Left ventricle myocardium superior (tissue), 1 donor: Measurements from ENCODE around the gene CTBP2. TPM values are rescaled to one million over a fixed set of nuclear protein-coding genes. Genes with fewer than 3 reads are reported as not detected.

ENCODE experiments used
- ATAC-seq: fragments of 200-7000 bp; cut with Tn5 transposase; one replicate; pipeline ENCODE4 v1.9.1; 2020; ENCODE audit warnings: mild to moderate bottlenecking, moderate library complexity
- DNase-seq: peaks from one replicate; pipeline ENCODE4 v3.0.0-alpha.2; 2020
- intact Hi-C: fragments of 100-400 bp; cut with micrococcal nuclease; formaldehyde crosslinking; loops from one replicate; pipeline ENCODE4 v1.11.0; 2022
- total RNA-seq: library from RNA; stranded (reverse); fragmentation: NEBNext Ultra II Directional; extraction: Animal tissue kit (Norgen Biotek cat#: 25700); gene quantifications from one replicate; pipeline ENCODE4 v1.2.1, GENCODE V29; 2021
- donor health status: DM: no; HTN: yes; CAD: no; lungs with severe emphysema.

The CTBP2 gene
- total RNA-seq, 1 donor from 2014 or later, result 29.3 TPM

DNA sequence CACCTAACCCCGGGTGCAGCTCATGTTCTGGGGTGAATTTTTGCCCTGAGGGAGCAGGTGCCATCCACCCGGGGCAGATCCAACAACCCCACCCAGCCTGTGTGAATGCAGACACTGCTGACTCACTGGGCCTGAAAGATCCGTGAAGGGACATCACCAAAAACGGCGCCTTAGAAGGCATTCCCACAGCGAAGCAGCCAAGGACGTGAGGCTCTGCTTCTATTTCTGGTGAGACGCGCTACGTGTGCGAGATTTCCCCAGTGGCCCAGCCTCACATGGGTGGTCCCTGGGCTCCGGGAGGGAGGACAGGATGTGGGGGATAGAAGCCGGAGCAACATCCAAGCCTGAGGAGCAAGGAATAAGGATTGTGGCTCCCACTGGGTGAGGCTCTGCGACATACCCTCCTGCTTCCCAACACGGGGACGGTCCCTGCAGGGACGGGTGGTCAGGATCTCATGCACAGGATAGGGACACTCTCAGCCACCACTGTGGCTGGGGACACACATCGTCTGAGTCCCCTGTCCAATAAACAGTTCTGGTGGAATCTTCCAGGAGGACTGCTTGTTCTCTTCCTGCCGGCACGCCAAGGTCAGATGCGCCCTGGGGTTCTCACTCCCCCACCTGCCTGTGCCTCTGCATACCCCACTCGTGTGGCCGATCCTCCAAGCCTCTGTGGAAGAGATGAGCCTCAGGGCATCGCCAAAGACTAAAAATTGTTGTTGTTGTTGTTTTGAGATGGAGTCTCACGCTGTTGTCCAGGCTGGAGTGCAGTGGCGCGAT lies 148.2 kb downstream of the CTBP2 start:
- DNase-seq (no peak), ATAC-seq (peak; percentile 51)
- intact Hi-C loops, result no loop called here

DNA sequence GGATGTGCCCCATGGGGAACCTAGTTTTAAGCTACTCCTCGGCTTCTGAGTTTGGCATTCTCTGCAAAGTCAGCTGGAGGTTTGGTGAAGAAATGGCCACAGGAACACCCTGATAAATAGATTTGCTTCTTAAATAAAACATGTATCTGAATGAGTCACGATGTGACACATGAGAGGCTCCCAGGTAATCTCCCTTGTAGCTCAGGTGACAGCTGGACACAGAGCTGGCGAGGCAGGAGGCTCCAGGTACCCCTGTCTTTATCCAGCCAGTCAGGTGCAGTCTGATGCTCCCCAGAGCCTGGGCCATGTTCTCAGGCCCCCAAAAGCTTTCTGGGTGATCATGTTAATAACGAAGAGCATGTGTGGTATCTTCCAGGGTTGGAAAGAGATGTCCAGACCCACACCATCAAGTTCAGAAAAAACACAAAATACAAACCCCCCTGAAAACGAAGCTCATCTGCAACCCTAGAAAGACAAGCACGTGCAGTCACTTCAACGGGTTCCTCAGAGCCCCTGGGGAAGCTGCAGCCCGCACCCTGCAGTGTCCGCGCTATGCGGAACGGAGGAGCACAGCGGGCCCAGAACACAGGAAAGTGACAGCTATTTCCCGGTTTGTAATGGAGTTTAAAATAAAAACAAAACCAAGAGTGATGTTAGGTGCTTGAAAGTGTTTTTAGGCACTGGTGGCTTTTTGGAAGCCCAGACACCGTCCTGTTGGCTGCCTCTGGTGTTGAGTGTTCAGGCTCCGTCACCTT lies 149.0 kb downstream of the CTBP2 start:
- no peak for DNase-seq
- intact Hi-C loops, result no loop called here
- no peak for ATAC-seq

DNA sequence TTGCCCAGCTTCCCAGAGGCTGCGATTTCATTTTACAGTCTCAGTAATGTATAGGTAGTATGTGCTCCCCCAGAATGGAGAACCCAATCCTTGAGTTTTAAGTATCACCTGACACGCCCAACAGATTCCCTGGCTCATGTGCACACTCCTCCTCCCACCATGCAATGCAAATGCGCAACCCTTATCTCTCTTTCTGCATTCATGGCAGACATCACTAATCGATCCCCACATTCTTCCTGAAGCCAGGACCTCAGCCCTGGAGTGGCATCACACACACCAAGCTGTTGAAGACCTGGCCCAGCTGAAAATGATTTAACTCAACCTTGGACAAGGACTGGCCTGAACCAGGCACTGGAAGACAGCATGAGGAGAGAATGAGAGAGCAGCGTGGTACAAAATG lies 150.0 kb downstream of the CTBP2 start:
- peak; percentile 12 for ATAC-seq
- intact Hi-C loops, result no loop called here
- DNase-seq, result no peak

- intact Hi-C loops, result no loop called here
- no peak for DNase-seq
Measured at GRCh38 chr10:125009661-125010161, 150.7 kb downstream of the CTBP2 start.

DNA sequence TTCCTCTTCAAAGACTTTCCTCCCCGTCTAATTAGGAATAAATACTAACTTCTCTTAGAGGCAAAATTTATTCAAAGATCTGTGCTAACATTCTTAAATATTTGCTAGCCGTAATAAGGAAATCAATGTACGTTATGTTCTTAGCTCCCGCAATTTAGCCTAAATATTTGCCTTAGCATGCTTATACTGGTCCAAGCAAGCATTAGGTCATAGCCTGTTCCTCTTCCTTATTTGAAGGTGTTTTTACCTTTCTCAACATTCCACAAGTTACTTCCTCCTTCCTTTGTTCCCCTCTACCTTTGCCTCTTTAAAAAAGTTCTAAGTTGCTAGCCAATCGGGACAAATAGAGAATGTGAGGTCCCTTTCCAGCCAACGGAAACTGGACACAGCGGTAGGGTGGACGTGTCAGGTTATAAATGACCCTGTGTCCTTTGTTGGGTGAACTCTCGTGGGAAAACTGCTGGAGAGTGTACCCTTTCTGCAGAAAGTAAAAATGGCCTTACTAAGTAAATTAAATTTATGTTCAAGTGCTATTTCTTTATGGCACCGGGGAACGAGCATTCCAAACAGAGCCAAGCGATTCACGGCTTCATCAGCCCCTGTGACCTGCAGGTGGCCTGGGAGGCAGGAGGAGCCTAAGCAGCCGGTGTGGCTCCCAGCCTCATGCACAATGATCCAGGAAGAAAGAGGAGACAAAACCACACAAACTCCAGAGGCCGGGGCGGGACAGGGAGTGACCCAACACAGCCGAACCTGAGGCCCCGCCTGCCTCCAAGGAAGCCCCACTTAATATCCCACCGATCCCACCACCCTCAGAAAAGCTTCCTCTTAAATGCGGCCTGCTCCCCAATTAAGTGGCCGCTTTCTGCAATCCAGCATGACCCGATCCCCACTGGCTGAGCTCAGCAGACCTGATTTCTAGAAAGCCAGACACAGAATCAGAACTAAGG lies 151.4 kb downstream of the CTBP2 start:
- ATAC-seq (no peak), DNase-seq (no peak)
- intact Hi-C loops, result no loop called here

More at GRCh38 chr10:125009661-125010161, 150.7 kb downstream of the CTBP2 start:
- ATAC-seq, result no peak

DNA sequence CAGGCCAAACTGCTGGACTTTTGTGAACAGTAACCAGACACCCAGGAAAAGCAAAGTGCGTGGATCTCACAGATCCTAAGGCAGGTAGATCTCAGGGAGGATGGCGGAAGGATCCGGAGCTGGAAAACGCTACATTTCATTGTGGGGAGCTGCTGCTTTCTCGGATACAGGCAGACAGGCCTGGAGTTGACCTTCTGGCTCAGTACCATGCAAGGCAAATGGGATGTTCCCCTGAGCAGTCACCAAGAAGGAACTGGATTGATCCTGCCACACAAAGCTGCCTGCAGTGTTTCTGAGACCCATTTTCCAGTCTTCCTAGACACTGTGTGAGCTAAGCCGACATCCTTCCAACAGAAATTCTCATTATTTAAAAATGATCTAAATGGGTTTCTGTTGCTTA lies 152.9 kb downstream of the CTBP2 start:
- ATAC-seq (no peak), DNase-seq (no peak)
- intact Hi-C loops, result no loop called here

DNA sequence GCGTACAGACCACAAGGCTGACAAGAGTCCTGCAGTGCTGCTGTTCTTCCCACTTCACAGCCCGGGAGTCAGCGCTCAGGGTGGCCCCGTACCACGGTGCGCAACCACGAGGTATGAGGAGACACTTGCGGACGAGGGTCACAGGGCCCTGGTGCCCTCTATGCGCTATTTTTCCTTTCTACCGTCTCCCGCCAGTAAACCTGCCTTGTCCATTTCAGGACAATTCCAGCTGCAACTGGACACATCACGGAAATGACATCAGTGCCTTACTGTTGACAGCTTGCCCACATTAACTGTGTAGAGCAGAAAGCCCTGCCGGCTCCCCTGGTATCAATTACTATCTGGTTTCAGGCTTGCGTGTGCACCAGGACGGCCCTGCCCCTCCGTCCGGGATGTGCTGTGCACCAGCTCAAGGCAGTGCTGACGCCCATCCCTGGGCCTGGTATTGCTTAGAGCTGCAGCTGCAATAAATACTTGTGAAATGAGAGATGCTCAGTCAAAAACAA lies 153.4 kb downstream of the CTBP2 start:
- intact Hi-C loops, result no loop called here
- no peak for DNase-seq
- ATAC-seq, result peak; percentile 12

DNA sequence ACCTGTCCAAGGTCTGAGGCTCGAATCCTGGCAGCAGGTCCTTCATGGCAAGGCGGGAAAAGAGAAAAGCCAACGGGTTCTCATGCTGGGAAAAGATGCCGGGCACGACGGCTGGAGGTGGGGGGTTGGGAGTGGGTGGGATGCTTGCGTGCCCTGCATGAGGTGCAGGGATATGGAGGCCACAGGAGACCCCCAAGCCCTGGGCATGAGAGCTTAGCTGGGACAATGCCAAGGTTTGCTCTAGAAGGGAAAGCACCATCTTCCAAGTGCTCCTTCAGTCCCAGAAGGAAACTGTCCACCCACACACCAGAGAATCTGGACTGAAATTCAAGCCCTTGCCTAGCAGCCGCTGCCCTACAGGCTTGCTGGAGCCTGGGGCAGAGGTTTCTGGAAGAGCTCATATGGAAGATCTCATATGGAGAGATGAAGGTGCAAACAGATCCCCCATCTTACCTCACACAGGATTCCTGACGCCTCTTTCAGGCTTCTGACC lies 154.1 kb downstream of the CTBP2 start:
- no peak for ATAC-seq
- DNase-seq, result no peak
- intact Hi-C loops, result no loop called here

DNA sequence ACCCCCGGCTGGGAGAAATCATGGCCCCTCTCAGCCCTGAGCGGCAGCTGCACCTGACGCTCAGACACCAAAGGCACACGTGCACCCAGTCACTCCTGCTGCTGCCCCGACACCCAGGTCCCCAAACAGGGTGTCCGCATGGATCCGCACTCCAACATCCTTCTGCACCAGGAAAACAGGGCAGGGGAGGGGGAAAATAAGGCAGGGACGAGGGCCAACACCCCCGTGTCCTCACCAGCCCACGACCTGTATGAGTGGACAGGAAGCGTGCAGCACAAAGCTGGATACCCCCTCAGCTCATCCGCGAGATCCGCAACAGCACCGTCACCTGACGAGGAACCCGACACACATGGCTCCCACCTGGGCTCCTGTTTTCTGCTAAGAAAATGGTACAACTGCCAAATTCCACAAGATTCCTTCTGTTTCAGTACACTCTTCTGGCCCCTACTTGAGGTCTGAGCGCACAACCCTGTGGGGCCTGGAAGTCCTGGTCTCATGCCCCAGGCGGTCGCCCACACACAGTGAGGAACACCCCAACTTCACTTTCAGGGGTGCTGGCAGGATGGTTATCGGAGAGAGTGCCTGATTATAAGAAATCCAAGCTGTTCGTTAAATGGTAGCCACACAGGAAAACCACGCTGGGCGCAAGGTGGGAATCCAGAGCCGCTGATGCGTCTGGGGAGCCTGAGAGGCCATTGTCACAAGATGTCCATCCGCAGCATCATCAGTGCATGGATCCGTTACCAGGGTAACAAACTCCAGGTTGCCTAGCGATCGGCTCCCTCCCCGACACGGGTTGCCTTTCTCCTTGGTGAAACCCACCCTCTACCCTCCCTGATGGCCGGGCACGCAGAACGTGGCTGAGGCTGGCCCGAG lies 154.8 kb downstream of the CTBP2 start:
- ATAC-seq, result no peak
- intact Hi-C loops, result no loop called here
- no peak for DNase-seq

GRCh38 chr10:125004571-125005311 lies 155.6 kb downstream of the CTBP2 start:
- DNase-seq (no peak), ATAC-seq (no peak)
- intact Hi-C loops, result no loop called here

- peak; percentile 22 for DNase-seq
Measured at GRCh38 chr10:125003901-125004467, 156.4 kb downstream of the CTBP2 start.

DNA sequence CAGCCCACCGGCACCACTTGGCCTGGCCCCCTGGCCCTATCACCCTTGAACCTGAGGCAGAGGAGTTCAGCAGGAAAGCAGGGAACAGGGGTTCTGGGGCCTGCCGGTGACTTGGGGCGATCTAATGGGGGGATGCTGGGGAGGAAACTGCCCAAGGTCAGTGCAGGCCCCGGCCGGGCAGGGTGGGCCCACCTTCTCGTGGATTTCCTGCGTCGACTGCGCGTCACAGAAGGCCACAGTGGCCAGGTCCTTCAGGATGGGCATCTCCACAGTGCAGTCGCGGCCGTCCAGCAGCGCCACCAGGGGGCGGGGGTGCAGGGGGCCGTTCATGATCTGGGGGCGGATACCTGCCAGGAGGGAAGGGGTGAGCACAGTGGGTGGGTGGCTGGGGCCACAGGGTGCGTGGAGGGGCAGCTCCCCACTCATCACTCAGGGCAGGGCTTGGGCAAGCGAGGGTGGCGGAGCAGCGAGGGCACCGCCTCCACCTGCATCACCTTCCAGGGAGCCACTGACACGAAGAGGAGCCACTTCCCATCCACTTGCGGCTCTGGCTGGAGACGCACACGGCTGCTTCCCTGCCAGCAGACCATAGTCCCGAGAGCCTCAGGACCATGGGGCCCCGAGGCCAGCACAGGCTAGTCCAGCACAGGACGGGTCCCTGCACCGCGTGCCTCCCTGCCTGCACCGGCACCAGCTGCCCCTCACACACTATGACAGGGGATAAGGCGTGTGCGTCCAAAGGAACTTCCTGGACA lies 157.0 kb downstream of the CTBP2 start:
- ATAC-seq, result no peak
- intact Hi-C loops, result no loop called here
- DNase-seq, result no peak

More at GRCh38 chr10:125003901-125004467, 156.4 kb downstream of the CTBP2 start:
- intact Hi-C loops, result no loop called here
- no peak for ATAC-seq

GRCh38 chr10:125002423-125003145 lies 157.8 kb downstream of the CTBP2 start:
- ATAC-seq (no peak), DNase-seq (no peak)
- intact Hi-C loops, result no loop called here

DNA sequence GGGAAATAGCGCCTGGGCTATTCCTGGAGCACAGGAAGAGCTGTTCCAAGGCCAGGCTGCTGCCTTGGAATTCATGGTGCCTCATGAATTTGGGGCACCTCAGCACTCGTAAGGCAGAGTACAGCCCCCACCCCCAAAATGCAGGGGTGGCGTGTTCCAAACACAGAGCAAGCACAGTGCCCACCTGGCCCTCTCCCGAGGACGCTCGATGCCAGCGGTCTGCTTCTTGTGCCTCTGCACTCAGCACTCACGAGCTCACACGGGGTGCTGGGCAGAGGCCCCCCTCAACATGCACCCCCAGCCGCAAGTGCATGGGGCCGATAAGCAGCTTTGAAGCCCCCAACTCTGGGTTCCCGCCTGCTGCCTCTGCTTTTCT lies 158.3 kb downstream of the CTBP2 start:
- intact Hi-C loops, result no loop called here
- ATAC-seq (no peak), DNase-seq (no peak)

DNA sequence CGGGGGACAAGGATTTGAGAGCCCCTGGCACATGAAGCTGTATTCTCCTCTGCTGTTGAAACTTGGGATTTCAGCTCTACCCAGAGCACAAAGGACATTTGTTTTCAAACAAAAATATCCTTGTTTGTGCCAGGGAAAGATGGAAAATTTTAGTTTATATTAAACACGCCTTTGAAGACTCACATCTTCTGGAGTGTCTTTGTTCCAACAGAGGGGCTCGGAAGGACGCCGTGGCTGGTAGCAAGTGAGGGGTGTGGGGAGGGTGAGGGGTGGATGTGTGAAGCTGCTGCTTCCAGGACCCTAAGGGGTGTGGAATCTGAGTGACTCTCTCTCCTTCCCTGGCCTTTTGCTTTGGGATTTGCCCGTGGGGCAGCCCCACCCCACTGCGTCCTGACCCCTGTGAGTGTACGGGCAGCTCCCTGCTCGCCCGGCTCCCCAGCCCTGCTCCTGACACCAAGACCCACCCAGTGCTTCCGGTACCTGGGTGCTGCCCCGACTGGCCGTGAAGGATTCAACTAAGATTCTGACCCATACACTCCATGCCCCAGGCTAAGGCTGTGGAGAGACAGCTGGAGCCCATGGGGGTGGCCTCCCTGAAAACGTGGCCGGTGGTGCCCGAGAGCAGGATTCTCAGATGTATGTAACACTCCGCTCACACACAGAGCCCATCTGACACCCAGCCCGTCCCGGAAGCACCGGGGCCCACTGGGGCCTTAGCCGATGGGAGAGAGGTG lies 158.9 kb downstream of the CTBP2 start:
- no peak for DNase-seq
- no peak for ATAC-seq
- intact Hi-C loops, result no loop called here
